ENCODE measurements around the gene RPIA. TPM values are rescaled to one million over a fixed set of nuclear protein-coding genes. Genes with fewer than 3 reads are reported as not detected.

RPIA gene
- total RNA-seq, 1 donor from 2014 or later = 17.5 TPM

- H3K36me3 ChIP-seq = peaks cover 83% of the 10 kb centered on the region
- intact Hi-C loops (cut with DNase I) = no loop called here
- no peak for ATAC-seq
- H3K4me1 ChIP-seq = no peaks in the 10 kb centered on the region
- no peak for DNase-seq
- no peak overlapping the region for H3K4me3 ChIP-seq
- no peak overlapping the region for H3K27ac ChIP-seq
- no peak for TF ChIP-seq CTCF (IDR thresholded peaks at IDR 0.05)
- no peaks in the 10 kb centered on the region for H3K9me3 ChIP-seq
- H3K27me3 ChIP-seq = no peaks in the 10 kb centered on the region
These were observed 56.5 kb downstream of the RPIA start for GRCh38 chr2:88747990-88748389.

- Histone ChIP-seq H3K4me3 (no peak overlapping the region), H3K27ac (no peak overlapping the region), H3K9me3 (no peaks in the 10 kb centered on the region), H3K36me3 (peaks cover 61% of the 10 kb centered on the region), H3K27me3 (no peaks in the 10 kb centered on the region), H3K4me1 (no peaks in the 10 kb centered on the region)
- no peak for TF ChIP-seq CTCF (IDR thresholded peaks at IDR 0.05)
- intact Hi-C loops (cut with DNase I) = no loop called here
- DNase-seq (no peak), ATAC-seq (no peak)
These were observed 60.3 kb downstream of the RPIA start for GRCh38 chr2:88751768-88752167.

GRCh38 chr2:88753833-88754584 is 62.5 kb downstream of the RPIA start:
- Histone ChIP-seq H3K27ac (no peak overlapping the region), H3K36me3 (peaks cover 40% of the 10 kb centered on the region)

GRCh38 chr2:88754585-88755320 is 63.3 kb downstream of the RPIA start:
- TF ChIP-seq CTCF (IDR thresholded peaks at IDR 0.05) = no peak
- DNase-seq (no peak), ATAC-seq (no peak)
- Histone ChIP-seq H3K4me3 (no peak overlapping the region), H3K9me3 (peaks cover 9% of the 10 kb centered on the region), H3K27me3 (no peaks in the 10 kb centered on the region), H3K27ac (no peak overlapping the region), H3K4me1 (no peaks in the 10 kb centered on the region), H3K36me3 (peaks cover 33% of the 10 kb centered on the region)
- intact Hi-C loops (cut with DNase I) = no loop called here

More at GRCh38 chr2:88753833-88754584, 62.5 kb downstream of the RPIA start:
- no peaks in the 10 kb centered on the region for H3K4me1 ChIP-seq
- intact Hi-C loops (cut with DNase I) = no loop called here
- no peak for DNase-seq
- TF ChIP-seq CTCF (IDR thresholded peaks at IDR 0.05) = no peak
- peaks cover 9% of the 10 kb centered on the region for H3K9me3 ChIP-seq
- no peak for ATAC-seq
- no peak overlapping the region for H3K4me3 ChIP-seq
- no peaks in the 10 kb centered on the region for H3K27me3 ChIP-seq

- no peak for TF ChIP-seq CTCF (IDR thresholded peaks at IDR 0.05)
- DNase-seq (no peak), ATAC-seq (no peak)
- H3K4me1 ChIP-seq = no peaks in the 10 kb centered on the region
- intact Hi-C loops (cut with DNase I) = no loop called here
- no peaks in the 10 kb centered on the region for H3K27me3 ChIP-seq
- H3K4me3 ChIP-seq = no peak overlapping the region
- H3K9me3 ChIP-seq = peaks cover 9% of the 10 kb centered on the region
- H3K36me3 ChIP-seq = peaks cover 22% of the 10 kb centered on the region
- H3K27ac ChIP-seq = no peak overlapping the region
These were observed 64.4 kb downstream of the RPIA start for GRCh38 chr2:88755836-88756235.

All from upper lobe of right lung (tissue), 1 donor.